ENCODE data around the gene ARL16.

The ARL16 gene

DNA sequence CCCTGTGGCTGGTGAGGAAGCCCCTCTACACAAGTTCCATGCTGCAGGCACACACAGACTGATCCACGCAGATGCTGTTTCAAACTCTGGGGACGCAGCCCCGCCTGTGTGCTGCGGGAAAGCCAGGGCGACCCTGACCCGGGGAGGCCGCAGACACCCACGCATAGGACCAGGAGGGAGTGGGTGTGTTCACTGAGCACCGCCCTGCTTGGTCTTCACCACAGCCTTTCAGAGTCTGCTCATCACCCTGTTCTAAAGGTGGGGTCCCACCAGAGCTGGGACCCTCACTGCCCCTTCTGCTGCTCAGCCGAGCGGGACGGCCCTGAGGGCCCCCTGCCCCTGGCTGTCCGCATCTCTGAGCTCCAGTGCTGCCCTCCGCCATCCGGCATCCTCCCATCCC lies 39.1 kb downstream of the ARL16 start:
- no peak for DNase-seq (ENCODE audit: low read depth in 2 of 2)

DNA sequence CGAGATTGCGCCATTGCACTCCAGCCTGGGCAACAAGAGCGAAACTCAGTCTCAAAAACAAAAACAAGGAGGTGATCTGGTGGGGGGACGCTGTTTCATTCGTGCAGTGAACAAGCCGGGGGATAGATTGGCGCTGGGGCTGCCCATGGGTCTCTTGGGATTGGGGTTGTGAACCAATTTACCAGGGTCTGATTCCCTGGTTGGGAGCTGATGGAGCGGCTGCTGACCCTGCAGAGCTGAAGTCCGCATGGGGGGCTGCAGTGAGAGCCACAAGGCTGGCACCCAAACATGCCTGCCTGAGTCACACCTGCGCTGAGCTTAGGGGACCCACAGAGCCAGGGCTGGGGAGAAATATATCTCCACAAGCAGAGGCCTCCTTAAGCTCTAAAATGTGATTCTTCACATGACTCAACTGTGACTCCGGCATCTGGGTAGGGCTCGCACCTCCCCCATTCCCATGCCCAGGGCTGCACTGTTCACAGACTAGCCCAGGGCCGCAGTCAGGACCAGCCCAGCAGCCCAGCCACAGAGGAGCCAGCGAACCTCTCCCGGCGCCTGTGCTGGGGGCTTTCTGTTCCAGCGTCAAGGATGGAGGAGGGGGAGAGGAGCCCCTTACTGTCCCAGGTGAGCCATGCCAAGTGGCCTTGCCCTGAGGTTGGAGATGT lies 41.6 kb downstream of the ARL16 start:
- no peak for DNase-seq (ENCODE audit: low read depth in 2 of 2)

DNA sequence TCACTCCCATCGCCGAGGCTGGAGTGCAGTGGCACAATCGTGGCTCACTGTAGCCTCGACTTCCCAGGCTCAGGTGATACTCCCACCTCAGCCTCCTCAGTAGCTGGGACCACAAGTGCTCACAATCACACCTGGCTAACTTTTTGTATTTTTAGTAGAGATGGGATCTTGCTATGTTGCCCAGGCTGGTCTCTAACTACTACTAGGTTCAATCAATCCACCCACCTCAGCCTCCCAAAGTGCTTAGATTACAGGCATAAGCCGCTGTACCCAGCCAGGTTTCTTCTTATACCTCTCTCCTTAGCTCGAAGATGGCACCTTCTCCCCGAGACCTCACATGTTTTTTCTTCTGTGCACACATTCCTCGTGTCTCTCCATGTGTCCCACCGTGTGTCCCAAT lies 43.6 kb downstream of the ARL16 start:
- DNase-seq (ENCODE audit: low read depth in 2 of 2), result no peak

DNA sequence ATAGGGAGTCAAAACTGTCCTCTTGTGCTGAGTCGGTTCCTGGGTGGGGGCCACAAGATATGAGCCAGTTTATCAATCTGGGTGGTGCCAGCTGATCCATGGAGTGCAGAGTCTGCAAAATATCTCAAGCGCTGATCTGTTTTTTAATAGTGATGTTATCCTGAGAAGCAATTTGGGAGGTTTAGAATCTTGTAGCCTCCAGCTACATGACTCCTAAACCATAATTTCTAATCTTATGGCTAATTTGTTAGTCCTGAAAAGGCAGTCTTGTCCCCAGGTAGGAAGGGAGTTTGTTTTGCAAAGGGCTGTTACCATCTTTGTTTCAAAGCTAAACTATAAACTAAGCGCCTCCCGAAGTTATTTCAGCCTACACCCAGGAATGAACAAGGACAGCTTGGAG lies 44.9 kb downstream of the ARL16 start:
- no peak for DNase-seq (ENCODE audit: low read depth in 2 of 2)

DNA sequence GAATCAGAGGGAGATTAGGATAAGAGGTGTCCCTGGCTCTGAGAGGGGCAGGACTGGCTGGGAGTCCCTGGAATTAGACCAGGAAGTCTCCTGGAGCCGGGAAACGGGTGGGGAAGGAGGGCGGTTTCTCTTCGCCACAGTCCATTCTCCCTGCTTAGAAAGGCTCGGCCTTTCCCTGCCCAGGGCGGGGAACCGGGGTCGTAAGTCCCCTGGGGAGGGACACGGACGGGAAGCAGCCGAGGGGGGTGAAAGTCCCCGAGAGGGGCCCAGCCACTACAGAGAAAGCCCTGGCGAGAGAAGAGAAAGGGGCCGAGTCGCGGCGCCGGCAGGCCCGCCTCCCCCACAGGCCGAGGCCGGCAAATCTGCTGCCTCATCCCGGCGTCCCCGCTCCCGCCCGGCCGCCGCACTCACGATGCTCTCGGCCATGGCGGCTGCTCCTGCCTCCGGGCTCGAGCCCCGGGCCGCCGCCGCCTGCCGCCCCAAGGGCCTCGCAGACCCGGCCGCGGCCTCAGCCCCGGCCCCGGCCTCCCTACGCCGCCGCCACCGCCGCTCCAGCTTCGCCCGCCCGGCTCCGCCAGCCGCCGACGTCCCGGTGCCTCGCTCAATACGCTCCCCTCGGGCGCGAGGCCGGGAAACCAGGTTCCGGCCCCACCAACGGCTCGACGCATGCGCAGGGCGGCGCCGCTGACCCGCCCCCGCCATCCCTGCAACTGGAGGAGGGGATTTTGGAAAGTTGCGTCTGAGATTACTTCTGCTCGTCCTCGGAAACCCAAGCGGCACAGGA lies 46.9 kb downstream of the ARL16 start, which contains the start of the genes NPLOC4 and TSPAN10:
TSS of gene NPLOC4 (minus strand) at position 608 of the 784 bp plus-strand sequence. CDS start at position 426, 182 bp downstream.
TSS of gene TSPAN10 (plus strand) at position 692 of the 784 bp plus-strand sequence. CDS start 5,217 bp downstream, outside the sequence.
- DNase-seq (ENCODE audit: low read depth in 2 of 2), result peak; percentile 72 to 74

DNA sequence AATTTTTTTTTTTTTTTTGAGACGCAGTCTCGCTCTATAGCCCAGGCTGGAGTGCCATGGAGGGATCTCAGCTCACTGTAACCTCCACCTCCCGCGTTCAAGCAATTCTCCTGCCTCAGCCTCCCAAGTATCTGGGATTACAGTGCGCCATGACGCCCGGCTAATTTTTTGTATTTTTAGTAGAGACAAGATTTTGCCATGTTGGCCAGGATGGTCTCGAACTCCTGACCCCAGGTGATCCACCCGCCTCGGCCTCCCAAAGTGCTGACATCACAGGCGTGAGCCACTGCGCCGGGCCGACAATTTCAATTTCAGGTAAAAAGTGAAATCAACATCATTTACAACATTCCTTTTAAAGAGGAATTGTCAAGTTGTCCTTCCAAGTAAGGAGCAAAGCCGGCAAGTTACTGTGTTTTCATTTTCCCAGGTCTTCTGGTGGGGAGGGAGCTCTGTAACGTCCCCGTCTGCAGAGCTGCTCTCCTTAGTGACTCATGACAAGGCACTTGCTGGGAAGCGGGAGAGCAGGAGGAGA lies 47.6 kb downstream of the ARL16 start:
- no peak for DNase-seq (ENCODE audit: low read depth in 2 of 2)

DNA sequence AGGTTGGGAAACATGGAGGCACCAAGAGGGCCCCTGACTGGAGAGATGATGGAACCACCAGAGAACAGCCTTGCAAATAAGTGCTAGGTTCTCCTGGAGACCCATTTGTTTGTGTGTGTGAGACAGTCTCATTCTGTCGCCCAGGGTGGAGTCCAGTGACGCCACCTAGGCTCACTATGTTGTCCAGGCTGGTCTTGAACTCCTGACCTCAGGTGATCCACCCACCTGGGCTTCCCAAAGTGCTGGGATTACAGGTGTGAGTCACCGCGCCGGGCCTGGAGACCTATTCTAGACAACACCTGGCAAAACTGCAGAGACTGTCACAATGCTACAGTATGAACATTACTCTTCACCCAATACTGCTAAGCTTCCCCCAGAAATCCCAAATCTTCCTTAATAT lies 48.2 kb downstream of the ARL16 start:
- DNase-seq (ENCODE audit: low read depth in 2 of 2), result no peak

DNA sequence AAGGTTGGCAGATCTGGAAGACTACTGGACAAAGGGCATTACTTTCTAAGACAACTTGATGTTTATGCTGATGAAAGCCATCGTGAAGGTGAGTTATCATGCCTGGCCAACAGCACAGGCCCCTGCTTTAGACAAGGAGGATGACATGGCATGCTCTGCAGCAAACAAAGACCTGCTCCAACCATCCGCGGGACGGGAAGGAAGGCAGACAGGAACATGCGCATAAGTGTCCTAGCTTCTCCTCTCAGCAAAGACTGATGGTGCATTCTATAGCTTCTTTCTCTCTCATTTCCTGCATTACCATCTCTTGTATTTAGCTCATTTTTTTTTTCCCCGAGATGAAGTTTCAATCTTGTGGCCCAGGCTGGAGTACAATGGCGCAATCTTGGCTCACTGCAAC lies 52.1 kb downstream of the ARL16 start:
- no peak for DNase-seq (ENCODE audit: low read depth in 2 of 2)

All from stimulated activated CD8-positive, alpha-beta memory T cell treated with anti-CD3 and anti-CD28 coated beads, Interleukin-7, amount 100 ng/mL, for 1 hour (primary cell).